Stimulated activated CD4-positive, alpha-beta T cell treated with anti-CD3 and anti-CD28 coated beads, Interleukin-4, amount 100 ng/mL, for 4 hours (primary cell): ENCODE data around the gene OVOL2.
"Not testable (repeated sequence)": the region's sequence is repeated elsewhere in the genome, so short reads cannot be mapped to it uniquely, and the experiment has no call there.

Experiments
- DNase-seq, 2 experiments: peaks; one replicate each; pipeline ENCODE4 v3.0.0-alpha.2; 2020

Gene OVOL2

DNA sequence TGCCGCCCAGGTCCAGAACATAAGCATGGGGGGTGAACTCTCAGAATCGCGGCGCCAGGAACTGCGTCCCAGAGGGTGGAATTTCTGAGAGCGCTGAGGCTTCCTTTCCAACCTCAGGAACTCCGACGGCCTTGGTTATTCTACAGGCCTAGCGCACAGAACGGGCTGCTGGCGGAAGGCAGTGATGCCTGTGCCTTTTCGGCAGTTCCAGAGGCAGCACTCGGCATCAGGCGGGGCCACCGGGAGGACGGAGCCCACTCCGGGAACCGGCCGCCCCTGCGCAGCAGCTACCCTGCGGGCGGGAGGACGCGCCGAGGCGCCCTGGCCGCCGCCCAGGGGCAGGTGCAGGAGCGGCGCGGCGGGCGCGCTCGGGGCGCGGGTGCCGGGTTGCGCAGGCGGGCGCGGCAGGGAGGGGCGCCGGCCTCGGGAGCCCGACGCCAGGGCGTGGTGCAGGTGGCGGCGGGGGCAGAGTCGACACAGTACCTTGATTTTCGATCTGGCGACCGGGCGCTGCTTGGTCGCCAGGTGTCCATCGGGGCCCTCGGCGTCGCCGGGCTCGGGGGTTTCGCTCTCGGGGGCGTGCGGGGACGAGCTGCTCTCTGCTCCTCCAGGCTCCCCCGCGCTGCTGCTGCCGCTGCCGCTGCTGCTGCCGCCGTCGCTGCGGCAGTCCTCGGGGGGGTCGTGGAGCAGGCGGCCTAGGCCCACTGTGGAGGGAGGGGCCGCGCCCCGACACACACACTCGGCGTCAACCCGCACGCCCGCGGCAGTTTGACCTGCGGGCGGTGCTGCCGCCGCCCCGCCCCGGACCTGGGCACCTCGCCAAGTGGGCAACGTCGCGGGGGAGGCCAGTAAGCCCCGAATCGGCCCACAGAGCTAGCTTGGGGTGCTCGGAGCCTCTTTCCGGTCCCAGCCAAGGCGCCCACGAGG is 1.3 kb downstream of the OVOL2 start:
- no peak for DNase-seq

DNA sequence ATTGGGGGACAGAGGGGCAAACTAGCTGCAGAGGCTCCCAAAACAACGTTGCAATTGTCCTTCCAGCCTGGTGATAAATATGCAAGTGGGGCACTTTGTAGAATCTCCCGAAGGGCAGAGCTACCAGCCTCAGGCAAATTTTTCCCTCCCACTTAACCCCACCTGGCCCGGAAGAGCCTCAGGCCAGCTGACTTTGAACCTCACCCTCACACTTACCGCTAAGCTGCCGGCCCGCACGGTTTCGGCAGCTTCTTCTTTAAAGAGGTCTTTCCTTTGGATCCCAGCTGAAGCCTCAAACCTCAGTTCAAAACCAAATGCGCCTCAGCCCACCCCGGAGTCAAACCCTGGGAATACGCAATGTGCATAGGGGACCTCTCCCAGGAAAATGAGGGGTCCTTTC is 2.5 kb downstream of the OVOL2 start:
- no peak for DNase-seq

DNA sequence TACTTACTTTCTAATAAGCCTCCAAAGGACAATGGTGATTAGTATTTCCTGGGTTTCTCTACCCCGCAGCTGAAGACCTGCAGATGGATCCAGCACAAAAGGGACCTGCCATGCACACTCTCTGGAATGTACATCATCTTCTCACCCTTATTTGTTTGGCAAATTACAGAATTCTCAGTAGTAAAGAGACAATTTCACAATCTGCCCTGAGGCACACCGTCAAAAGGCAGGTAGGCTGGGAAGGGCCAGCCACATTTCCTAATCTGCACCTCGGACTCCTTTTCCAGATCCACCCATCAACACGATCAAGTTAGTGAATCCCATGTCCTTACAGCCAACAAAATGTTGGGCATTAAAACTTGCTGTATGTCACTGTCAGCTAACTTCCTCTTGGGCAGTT is 4.9 kb downstream of the OVOL2 start:
- no peak for DNase-seq

DNA sequence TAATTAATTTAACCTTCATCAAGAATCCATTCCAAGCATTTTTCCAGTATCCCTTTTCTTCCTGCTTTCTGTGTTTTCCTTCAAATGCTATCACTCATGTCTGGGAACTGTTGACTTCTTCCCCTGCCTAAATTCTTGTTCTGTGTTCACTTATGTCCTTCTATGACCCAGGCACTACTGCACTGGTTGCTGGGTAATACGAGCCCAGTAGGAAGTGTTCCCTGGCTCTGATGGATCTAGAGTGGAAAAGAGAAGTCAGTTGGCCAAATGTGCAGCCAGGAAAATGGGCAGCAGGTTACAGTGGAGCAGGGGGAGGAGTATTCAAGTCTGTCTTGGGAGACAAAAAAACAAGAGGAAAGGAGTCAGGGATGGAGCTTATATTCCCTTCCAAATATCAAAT is 7.1 kb downstream of the OVOL2 start:
- DNase-seq = no peak

DNA sequence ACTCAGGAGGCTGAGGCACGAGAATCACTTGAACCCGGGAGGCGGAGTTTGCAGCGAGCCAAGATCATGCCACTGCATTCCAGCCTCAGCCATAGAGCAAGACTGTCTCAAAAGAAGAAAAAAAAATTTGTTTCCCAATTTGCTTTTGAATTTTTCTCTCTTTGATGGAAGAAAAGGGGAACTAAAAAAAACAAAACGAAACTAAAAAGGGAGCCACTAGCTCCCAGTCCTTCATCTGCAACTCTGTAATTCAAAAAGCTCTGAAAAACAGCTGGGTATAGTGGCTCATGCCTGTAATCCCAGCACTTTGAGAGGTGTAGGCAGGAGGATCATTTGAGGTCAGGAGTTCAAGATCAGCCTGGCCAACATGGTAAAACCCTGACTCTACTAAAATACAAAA is 9.5 kb downstream of the OVOL2 start:
- no peak for DNase-seq

DNA sequence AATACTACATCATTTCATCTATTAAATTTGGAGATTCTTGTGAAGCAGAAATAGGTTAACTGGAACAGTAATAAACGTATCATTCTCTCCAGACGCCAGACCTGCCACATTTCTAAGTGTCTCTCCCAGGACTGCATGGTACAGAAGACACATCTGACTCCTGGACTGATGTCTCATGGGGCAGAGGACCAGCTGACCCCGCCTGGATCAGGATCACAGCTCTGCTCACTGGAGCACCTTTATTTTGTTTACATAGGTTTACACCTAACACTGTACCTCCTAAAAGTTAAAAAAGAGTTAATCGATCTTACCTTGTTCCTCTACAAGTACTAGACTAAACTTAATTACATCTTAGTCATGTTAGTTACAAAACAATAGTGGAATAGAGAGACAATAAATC is 11.2 kb downstream of the OVOL2 start:
- no peak for DNase-seq

DNA sequence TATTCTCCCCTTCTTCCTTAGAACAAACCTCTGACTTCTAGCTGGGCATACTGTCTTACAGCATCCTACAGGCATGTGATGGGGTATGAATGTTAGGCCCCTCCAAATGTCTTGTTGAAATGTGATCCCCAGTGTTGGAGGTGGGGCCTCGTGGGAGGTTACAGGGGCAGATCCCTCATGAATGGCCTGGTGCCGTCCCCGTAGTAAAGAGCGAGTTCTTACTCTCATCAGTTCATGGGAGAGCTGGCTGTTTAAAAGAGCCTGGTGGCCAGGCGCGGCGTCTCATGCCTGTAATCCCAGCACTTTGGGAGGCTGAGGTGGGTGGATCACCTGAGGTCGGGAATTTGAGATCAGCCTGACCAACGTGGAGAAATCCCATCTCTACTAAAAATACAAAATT is 15.5 kb downstream of the OVOL2 start:
- no peak for DNase-seq

DNA sequence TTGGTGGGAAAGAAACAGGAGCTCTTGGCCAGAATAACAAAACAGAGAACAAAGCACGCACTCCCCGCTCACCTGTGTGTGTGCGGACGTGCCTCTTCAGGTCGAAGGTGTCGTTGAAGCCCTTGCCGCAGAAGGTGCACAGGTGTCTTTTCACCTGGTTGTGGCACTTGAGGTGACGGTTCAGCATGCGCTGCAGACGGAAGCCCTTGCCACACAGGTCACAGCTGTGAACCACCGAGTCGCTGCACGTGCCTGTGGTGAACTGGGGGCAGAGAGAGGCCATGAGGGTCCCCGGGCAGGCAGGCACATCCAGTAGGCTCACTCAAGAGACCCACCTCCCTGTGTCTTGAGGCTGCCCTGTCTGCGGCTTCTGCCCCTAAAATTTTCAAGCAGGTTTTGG is 16.3 kb downstream of the OVOL2 start:
- DNase-seq = no peak

DNA sequence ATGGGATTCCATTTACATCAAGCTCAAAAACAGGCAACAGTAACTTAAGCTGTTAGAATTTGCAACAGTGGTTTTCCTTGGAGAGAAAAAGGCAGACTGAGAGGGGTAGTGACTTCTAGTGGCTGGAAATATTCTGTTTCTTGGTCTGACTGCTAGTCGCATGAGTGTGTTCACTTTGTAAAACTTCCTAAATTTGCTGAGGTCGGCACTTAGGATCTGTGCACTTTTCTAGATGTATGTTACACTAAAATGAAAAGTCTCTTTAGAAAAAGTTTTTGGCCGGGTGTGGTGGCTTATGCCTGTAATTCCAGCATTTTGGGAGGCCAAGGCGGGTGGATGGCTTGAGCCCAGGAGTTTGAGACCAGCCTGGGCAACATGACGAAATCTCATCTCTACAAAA is 18.7 kb downstream of the OVOL2 start:
- no peak for DNase-seq

DNA sequence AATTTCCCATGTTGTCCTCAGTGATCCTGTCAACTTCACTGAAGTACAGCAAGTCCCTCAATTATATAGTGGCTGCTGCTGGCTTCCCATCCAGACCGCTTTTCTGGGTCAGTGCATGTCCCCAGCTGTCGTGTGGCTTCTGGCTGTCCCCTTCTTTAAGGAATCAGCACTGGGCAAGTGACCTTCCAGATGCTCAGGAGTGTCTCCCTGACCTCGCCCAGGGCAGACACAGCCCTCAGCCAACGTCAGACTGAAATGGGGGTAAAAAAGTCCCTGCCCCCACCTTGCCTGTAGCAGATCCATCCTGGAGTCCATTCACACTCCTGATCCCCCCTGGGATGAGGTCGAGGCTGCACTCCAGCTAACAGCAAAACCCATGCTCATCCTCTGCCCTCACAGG is 23.7 kb downstream of the OVOL2 start:
- no peak for DNase-seq

DNA sequence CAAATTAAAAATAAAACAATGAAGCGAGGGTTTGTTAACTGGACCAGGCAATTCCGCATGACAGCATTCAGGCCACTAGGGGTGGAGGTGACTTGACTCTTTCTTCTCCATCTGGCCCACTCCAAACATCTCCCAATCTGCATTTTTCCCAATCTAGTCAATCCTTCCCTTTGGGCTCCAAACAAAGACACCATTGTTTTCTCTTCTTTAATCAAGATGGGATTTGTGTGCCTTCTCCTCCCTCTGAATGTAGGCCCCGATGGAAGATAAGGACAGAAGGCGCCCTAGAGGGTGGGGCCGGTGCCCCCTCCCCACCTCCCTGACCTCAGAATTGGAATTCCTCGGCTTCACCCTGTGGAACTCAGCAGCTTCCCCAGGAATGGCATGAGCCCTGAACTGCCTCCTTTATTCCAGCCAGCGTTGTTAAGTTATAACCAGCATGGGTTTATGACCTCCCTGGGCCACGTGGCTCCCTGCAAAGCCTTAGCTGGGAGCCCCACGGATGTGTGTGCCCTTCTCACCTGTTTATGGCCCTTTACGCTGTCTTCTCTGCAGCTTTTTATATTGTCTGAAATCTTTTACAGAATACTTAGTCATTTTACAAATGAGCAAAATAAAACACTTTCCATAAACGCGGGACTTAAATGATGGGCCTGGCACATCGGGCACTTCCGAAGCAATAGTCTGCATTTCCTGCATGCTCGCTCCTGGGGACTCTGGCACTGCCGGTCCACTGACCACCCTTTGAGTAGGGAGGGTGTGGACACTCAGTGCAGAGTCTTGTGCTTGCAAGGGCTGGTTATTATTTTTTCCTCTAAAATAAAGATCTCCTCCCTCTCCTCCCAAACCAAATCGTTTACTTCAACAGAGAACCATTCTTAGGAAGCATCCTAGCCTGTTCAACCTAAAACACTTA is 24.5 kb downstream of the OVOL2 start:
- no peak for DNase-seq

DNA sequence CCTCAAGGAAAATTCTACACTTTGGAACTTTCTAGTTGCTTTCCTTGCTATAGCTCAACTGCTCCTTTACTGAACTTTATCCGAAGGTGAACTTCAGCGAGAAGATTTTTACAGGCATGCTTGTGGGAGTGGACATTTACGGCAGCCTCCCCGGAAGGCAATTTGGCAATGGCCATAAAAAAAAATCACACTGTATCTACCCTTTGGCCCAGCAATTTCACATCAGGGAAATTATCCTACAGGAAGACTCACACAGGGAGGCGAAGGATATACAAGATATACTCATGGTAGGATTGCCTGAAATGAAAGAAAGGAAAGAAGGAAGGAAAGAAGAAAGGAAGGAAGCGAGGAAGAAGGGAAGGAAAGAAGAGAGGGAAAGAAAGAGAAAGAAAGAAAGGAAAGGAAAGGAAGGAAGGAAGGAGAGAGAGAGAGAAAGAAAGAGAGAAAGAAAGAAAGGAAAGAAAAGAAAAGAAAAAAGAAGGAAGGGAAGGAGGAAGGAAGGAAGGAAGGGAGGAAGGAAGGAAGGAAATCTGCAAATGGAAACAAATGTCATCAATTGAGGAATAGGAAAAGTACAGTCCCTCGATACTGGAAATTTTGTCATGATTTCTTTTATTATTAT is 25.7 kb downstream of the OVOL2 start:
- DNase-seq = no peak

DNA sequence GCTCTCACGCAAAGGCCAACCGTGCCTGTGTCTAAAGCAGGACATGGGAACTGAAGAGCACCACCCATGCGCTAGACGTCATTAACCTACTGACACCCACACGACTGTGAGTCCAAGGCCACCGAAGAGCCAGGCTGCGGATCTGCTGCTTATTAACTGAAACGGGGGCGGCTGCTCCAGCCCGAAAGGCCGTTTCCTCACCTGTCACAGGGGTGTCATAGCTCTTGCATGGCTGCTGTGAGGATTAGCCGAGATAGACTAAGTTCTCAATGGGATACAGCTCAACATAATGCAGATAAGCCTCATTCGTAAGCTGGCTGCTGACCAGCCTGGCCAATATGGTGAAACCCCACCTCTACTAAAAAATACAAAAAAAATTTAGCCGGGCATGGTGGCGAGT is 26.7 kb downstream of the OVOL2 start:
- DNase-seq = no peak

DNA sequence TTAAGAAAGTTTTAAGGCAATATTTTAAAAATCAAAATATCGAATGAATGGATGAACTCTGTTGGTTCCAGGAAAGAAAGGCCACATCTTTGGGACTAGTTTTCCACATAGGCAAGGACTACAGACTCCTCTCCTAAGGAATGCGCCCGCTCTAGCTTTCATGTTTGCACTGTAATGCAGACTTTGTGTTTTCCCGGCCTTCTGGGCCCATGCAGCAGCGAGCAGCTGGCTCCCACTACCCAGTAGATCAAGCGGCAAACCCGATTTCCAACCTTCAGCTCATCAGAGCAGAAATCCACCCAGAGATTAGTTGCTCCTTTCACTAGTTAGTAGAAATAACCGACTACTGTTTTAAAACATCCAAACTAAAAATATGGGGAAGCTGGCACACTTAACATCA is 27.7 kb downstream of the OVOL2 start:
- DNase-seq = no peak

DNA sequence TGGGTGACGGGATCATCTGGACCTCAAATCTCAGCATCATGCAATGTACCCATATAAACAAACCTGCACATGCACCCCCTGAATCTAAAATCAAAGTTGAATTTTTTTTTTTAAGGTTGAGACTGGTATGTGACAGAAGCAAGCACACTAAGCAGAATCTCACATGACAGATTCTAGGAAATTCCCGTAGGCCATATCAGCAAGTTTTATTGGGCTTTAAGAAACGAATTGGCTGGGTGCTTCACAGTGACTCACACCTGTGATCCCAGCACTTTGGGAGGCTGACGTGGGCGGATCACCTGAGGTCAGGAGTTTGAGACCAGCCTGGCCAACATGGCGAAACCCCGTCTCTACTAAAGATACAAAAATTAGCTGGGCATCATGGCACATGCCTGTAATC is 30.7 kb downstream of the OVOL2 start:
- DNase-seq = not testable (repeated sequence)

DNA sequence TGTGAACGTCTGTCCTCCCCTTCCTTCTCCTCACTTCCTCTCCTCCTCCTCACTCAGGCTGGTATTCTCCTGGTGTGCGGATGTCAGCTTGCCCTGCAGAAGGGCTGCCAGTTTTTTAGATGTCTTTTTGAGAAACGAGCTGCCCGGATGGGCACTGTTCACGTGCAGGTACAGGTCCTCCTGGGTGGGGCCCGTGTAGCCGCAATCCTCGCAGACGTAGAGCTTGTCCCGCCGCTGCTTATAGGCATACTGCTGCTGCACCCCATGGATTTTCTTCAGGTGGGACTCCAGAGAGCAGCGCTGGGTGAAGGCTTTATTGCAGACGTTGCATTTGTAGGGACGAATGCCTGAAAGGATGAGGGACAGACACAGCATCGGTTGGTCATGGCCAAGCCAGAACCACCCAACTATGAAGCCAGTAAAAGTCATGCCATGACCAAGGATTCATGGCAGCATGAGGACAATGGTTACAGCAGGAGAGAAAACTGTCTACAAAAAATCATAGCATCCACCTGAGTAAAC is 33.0 kb downstream of the OVOL2 start:
- DNase-seq = no peak

DNA sequence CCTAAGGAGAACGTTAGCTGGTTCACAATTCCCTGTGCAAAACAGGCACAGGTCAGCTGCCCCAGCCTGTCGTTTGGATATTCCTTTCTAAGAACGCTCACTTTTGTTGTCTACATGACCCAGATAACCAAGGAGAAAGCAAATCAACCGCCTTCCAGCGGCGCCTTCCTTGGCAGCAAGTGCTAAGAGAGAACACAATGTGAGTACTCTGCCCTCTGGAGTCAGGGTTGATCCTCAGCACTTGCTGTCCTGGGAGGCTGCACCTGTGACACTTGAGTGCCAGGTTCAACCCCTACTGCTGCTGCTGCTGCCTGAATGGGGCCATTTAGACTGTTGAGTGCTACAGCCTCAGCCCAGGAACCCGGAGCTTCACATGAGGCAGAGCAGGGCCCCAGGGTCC is 36.8 kb downstream of the OVOL2 start:
- no peak for DNase-seq

DNA sequence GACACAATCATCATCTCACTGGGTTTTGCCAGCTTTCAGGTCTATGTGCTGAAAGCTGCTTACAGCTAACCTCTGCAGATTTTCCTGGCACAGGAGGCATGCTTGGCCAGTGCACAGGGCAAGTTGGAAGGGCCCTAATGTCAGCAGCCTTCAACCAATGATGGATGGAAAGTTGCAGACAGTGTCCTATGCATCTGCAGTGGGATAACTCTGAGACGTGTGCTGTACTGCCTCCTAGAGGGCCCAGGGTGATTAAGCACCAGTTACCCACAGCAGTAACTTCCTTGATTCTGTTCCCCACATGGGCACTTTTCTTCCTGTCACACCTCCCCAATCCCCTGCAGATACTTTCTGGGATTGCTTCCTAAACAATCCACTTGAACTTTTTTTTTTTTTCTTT is 38.6 kb downstream of the OVOL2 start:
- no peak for DNase-seq

DNA sequence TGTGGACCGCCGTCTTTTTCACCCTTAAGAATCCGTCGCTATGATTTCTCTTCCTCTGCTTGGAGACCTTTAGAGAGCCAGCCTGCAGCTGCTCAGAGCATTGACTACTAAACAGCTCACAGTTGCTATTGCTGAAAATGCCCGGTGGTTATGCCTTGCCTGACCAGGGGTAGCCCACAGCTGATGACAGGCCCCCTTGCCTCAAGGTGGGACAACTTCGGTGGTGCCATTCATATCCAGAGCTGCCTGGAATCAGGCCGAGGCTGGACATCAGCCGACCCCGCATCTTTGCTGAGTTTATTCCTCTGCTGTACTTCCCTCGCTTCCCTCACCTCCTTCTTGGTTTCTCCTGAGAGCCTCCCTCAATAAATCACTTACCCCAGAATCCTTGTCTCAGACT is 39.6 kb downstream of the OVOL2 start:
- no peak for DNase-seq

DNA sequence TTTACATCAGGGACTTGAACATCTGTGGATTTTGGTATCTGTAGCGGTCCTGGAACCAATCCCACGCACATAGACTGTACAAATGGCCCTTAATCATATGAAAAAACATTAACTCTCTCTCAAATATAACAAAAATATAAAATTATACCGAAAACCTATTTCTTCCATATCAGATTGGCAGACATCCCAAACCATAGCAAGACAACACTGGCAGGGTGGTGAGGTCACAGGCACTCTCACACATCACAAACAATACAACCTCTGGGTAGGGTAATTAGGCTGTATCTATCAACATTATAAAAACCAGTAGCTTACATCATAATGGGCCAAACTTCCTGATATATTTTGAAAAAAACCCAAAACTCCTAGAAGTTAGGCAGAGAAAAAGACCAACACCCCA is 40.9 kb downstream of the OVOL2 start:
- no peak for DNase-seq

DNA sequence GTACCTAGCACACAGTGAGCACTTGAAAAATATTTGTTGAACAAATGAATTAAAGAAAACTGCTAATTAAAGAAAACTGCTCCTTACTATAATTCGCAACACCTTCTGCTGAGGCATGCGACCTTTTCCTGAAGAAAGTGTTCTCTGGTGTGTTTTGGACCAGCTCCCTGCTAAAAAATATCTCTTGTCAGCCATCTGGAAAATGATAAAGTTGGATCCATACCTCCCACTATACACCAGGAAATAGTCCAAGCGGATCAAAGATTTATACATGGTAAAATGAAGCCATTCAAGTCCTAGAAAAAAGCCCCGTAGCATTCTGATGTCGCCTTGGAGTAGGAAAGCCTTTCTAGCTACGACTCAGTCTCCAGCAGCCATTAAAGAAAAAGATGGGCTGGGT is 43.3 kb downstream of the OVOL2 start:
- no peak for DNase-seq

DNA sequence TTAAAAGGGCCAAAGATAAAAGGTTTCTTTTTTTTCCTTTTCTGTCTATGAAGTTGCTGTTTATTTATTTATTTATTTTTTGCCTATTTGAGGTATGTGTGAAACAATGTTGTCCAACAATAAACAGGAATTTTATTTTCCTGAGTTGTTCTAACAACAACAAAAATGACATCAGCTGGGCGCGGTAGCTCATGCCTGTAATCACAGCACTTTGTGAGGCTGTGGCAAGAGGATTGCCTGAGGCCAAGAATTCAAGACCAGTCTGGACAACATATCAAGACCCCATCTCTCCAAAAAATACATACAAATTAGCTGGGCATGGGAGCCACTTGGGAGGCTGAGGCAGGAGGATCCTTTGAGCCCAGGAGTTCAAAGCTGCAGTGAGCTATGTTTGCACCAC is 44.8 kb downstream of the OVOL2 start:
- no peak for DNase-seq

DNA sequence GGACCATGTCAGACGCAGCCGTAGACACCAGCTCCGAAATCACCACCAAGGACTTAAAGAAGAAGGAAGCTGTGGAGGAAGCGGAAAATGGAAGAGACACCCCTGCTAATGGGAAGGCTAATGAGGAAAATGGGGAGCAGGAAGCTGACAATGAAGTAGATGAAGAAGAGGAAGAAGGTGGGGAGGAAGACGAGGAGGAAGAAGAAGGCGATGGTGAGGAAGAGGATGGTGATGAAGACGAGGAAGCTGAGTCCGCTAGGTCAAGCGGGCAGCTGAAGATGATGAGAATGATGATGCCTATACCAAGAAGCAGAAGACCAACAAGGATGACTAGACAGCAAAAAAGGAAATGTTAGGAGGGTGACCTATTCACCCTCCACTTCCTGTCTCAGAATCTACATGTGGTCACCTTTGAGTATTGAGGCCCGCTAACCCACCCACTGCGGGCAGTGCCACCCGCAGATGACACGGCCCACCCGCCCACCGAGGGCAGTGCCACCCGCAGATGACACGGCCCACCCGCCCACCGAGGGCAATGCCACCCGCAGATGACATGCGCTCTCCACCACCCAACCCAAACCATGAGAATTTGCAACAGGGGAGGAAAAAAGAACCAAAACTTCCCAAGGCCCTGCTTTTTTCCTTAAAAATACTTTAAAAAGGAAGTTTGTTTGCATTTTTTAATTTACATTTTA is 45.6 kb downstream of the OVOL2 start:
- no peak for DNase-seq
